K562 (cell line): ENCODE data around the gene SULT2B1. TPM values are rescaled to one million over a fixed set of nuclear protein-coding genes. Genes with fewer than 3 reads are reported as not detected.

ENCODE experiments used
- CCNT2 ChIP-seq: IDR thresholded peaks from 2 replicates; pipeline ENCODE4 v1.6.1; 2011; ENCODE audit warnings: borderline replicate concordance, low read depth, mild to moderate bottlenecking, moderate library complexity, mixed read lengths, low read length; ENCODE audit not compliant: insufficient read length; ENCODE audit errors: extremely low read depth
- FOS ChIP-seq: IDR thresholded peaks from 3 replicates; pipeline ENCODE4 v1.6.1; 2011; ENCODE audit not compliant: insufficient read length; ENCODE audit errors: extremely low read depth
- GABPA ChIP-seq: fragments of 200-800 bp; sonication (Bioruptor generic); conservative IDR thresholded peaks from 2 replicates; pipeline ENCODE4 v1.6.1; 2016; ENCODE audit warnings: low read depth, missing genetic modification characterization, missing compliant biosample characterization
- GATA2 ChIP-seq: sonication (generic); formaldehyde crosslinking; IDR thresholded peaks from 2 replicates; pipeline ENCODE4 v1.4.0; 2020; ENCODE audit warnings: mild to moderate bottlenecking, missing genetic modification reagents
- GTF2A2 ChIP-seq: IDR thresholded peaks from 2 replicates; pipeline ENCODE4 v1.6.1; 2016; ENCODE audit warnings: mild to moderate bottlenecking, missing genetic modification characterization, missing compliant biosample characterization
- HIVEP1 ChIP-seq: fragments of 250-450 bp; sonication (Bioruptor Pico); IDR thresholded peaks from 2 replicates; pipeline ENCODE4 v1.4.0; 2020; ENCODE audit warnings: mild to moderate bottlenecking
- MBD2 ChIP-seq: sonication (generic); IDR thresholded peaks from 2 replicates; pipeline ENCODE4 v1.6.1; 2016; ENCODE audit warnings: low read depth, borderline replicate concordance
- MCM3 ChIP-seq: fragments of 450-650 bp; IDR thresholded peaks from 2 replicates; pipeline ENCODE4 v1.6.1; 2016
- MECOM ChIP-seq: fragments of 250-450 bp; sonication (Bioruptor Pico); IDR thresholded peaks from 2 replicates; pipeline ENCODE4 v1.8.0; 2022; ENCODE audit warnings: inconsistent platforms
- MYC ChIP-seq, 2 experiments: fragments of 250-450 bp in 1 of 2; sonication (Bioruptor Pico) in 1 of 2; IDR thresholded peaks; 2 replicates each; pipeline versions ENCODE4 v1.5.1 to v1.6.1; 2012 to 2021; ENCODE audit warnings: low read depth in 2 of 2, borderline replicate concordance in 1 of 2, improper control_type of control experiment in 1 of 2, low read length in 1 of 2, mild to moderate bottlenecking in 1 of 2, moderate library complexity in 1 of 2
- RB1 ChIP-seq: fragments of 450-650 bp; IDR thresholded peaks from 2 replicates; pipeline ENCODE4 v1.6.1; 2017; ENCODE audit warnings: low read depth, mild to moderate bottlenecking
- SREBF2 ChIP-seq: sonication (generic); formaldehyde crosslinking; IDR thresholded peaks from 2 replicates; pipeline ENCODE4 v1.4.0; 2020; ENCODE audit warnings: mild to moderate bottlenecking, missing genetic modification reagents
- ZC3H11A ChIP-seq: IDR thresholded peaks from 2 replicates; pipeline ENCODE4 v1.6.1; 2012; ENCODE audit warnings: low read depth, low read length, improper control_type of control experiment
- ZKSCAN8 ChIP-seq: fragments of 200-800 bp; sonication (Bioruptor generic); IDR thresholded peaks from 2 replicates; pipeline ENCODE4 v1.6.1; 2016; ENCODE audit warnings: missing genetic modification characterization, missing compliant biosample characterization
- ZNF778 ChIP-seq: fragments of 450-650 bp; formaldehyde crosslinking; IDR thresholded peaks from 2 replicates; pipeline ENCODE4 v1.4.0; 2020; ENCODE audit warnings: mild to moderate bottlenecking, moderate library complexity
- polyA plus RNA-seq, 8 experiments: library from polyadenylated mRNA; depleted of rRNA in 4 of 8; stranded (reverse) in 5 of 8; unstranded in 3 of 8; fragments of >200 nt; fragmentation: Nextera tagmentation in 2 of 8; fragmentation: Illumina TruSeq in 1 of 8; extraction: Ambion mirVana in 2 of 8; extraction: Trizol in 1 of 8; gene quantifications; 2 replicates each; pipeline versions ENCODE4 v1.2.1 to v1.2.3, GENCODE V29; 2011 to 2014; ENCODE audit warnings: inconsistent platforms in 1 of 8, missing spikeins in 1 of 8
- total RNA-seq, 7 experiments: library from RNA; depleted of rRNA in 6 of 7; stranded (reverse); fragments of >200 nt in 6 of 7; fragmentation: Illumina TruSeq in 2 of 7; extraction: Trizol in 2 of 7; gene quantifications; 2 replicates each; pipeline versions ENCODE4 v1.2.1 to v1.2.3, GENCODE V29; 2011 to 2021; ENCODE audit warnings: low replicate concordance in 1 of 7
- TF ChIP-seq, protein P1 (sequence below): fragments of 450-650 bp; IDR thresholded peaks from one replicate; pipeline ENCODE4 v1.6.1; 2018; ENCODE audit warnings: mild to moderate bottlenecking, moderate library complexity; ENCODE audit not compliant: partially characterized antibody
- TF ChIP-seq, protein P2 (sequence below): sonication (generic); formaldehyde crosslinking; IDR thresholded peaks from 2 replicates; pipeline ENCODE4 v1.8.1; 2023; ENCODE audit warnings: mild to moderate bottlenecking, missing genetic modification reagents
- TF ChIP-seq, protein P3 (sequence below): fragments of 450-650 bp; conservative IDR thresholded peaks from 2 replicates; pipeline ENCODE4 v1.6.1; 2016; ENCODE audit warnings: missing genetic modification characterization, low read depth, mild to moderate bottlenecking, control low read depth, missing compliant biosample characterization
- TF ChIP-seq, protein P4 (sequence below): fragments of 450-650 bp; IDR thresholded peaks from 2 replicates; pipeline ENCODE4 v1.6.1; 2018; ENCODE audit warnings: mild to moderate bottlenecking, low read depth; ENCODE audit not compliant: partially characterized antibody

Gene SULT2B1
- total and polyA plus RNA-seq, 9 of the 15 experiments (the other 6 are each of a cell fraction or from before 2014, with no cell fraction given): 0.09 to 0.62 (median 0.22) TPM; not detected in 2

DNA sequence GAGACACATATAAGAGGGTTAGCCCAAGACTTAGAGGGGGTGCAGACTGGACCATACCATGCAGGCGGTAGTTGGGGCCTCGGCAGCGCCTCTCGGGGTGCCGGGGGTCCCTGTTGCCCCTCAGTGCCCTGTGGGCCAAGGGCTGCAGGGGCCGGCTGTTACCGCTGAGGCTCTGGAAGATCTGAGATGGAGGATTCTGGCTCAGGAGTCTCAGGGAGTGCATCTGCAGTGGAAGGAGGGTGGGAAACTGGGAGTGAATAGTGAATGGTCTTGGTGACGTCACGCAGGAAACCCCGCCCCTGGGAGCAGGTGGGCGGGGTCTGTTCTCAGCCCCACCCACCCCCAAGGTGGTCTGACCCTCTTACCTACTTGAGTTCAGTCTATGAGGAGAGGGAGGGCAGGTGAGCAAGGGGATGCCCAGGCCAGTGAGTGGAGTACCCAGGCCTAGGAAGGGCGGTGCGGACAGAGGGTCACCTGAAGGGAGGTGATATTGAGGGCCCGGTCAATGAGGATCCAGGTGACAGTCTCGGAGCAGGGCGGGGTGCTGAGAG lies 86.9 kb downstream of the SULT2B1 start (continued):
- TF ChIP-seq ZC3H11A (no peak), GTF2A2 (tag) (no peak), GABPA (tag) (0 out of 2 replicates have a peak, but pooled peaks have one; percentile 1), FOS (no peak), MBD2 (no peak), ZNF778 (CRISPR knock-in tag) (no peak), CCNT2 (peak; percentile 32), ZKSCAN8 (CRISPR knock-in tag) (no peak), SREBF2 (CRISPR knock-in tag) (no peak), RB1 (peak; percentile 52; the same call in 1 of the 2 replicates), MYC (IDR thresholded peaks at IDR 0.05; ENCODE audit: low read depth, low read length) (no peak), MYC (CRISPR knock-in tag; IDR thresholded peaks at IDR 0.05; ENCODE audit: borderline replicate concordance, low read depth) (peak; percentile 60; the same call in 1 of the 2 replicates), MCM3 (no peak), HIVEP1 (CRISPR knock-in tag) (no peak), GATA2 (CRISPR knock-in tag) (no peak), MECOM (CRISPR knock-in tag) (no peak)
- TF ChIP-seq, protein P1, sequence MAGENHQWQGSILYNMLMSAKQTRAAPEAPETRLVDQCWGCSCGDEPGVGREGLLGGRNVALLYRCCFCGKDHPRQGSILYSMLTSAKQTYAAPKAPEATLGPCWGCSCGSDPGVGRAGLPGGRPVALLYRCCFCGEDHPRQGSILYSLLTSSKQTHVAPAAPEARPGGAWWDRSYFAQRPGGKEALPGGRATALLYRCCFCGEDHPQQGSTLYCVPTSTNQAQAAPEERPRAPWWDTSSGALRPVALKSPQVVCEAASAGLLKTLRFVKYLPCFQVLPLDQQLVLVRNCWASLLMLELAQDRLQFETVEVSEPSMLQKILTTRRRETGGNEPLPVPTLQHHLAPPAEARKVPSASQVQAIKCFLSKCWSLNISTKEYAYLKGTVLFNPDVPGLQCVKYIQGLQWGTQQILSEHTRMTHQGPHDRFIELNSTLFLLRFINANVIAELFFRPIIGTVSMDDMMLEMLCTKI: no peak
- TF ChIP-seq, protein P2, sequence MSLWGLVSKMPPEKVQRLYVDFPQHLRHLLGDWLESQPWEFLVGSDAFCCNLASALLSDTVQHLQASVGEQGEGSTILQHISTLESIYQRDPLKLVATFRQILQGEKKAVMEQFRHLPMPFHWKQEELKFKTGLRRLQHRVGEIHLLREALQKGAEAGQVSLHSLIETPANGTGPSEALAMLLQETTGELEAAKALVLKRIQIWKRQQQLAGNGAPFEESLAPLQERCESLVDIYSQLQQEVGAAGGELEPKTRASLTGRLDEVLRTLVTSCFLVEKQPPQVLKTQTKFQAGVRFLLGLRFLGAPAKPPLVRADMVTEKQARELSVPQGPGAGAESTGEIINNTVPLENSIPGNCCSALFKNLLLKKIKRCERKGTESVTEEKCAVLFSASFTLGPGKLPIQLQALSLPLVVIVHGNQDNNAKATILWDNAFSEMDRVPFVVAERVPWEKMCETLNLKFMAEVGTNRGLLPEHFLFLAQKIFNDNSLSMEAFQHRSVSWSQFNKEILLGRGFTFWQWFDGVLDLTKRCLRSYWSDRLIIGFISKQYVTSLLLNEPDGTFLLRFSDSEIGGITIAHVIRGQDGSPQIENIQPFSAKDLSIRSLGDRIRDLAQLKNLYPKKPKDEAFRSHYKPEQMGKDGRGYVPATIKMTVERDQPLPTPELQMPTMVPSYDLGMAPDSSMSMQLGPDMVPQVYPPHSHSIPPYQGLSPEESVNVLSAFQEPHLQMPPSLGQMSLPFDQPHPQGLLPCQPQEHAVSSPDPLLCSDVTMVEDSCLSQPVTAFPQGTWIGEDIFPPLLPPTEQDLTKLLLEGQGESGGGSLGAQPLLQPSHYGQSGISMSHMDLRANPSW (CRISPR knock-in tag): peak; percentile 18; the same call in 1 of the 2 replicates
- TF ChIP-seq, protein P3, sequence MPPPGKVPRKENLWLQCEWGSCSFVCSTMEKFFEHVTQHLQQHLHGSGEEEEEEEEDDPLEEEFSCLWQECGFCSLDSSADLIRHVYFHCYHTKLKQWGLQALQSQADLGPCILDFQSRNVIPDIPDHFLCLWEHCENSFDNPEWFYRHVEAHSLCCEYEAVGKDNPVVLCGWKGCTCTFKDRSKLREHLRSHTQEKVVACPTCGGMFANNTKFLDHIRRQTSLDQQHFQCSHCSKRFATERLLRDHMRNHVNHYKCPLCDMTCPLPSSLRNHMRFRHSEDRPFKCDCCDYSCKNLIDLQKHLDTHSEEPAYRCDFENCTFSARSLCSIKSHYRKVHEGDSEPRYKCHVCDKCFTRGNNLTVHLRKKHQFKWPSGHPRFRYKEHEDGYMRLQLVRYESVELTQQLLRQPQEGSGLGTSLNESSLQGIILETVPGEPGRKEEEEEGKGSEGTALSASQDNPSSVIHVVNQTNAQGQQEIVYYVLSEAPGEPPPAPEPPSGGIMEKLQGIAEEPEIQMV (tag): no peak
- TF ChIP-seq, protein P4, sequence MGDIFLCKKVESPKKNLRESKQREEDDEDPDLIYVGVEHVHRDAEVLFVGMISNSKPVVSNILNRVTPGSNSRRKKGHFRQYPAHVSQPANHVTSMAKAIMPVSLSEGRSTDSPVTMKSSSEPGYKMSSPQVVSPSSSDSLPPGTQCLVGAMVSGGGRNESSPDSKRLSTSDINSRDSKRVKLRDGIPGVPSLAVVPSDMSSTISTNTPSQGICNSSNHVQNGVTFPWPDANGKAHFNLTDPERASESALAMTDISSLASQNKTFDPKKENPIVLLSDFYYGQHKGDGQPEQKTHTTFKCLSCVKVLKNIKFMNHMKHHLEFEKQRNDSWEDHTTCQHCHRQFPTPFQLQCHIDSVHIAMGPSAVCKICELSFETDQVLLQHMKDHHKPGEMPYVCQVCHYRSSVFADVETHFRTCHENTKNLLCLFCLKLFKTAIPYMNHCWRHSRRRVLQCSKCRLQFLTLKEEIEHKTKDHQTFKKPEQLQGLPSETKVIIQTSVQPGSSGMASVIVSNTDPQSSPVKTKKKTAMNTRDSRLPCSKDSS: no peak
